ENCODE measurements around the gene CACYBP. TPM values are rescaled to one million over a fixed set of nuclear protein-coding genes. Genes with fewer than 3 reads are reported as not detected.

Gene CACYBP
- total and polyA plus RNA-seq, 2 donors from 2014 or later = 49.7 to 97.4 TPM

DNA sequence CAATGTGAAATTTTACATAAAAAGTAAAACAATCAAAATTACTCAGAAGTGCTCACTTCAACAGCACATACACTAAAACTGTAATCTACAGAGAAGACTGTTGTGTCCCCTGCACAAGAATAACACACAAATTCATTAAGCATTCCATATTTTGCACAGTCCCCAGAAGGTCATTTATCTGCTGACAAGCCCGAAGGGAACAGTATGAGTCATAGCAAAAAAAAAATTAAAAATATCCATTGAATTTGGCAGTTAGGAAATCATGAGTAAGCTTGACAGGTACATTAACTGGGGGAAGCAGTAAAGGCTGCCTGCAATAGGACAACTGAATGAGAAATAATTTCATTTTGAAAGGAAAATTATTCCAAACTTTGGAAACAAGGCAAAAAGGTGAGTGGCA, 3.3 kb upstream of the CACYBP start:
- no peaks in the 10 kb centered on the region for H3K9me3 ChIP-seq (ENCODE audit: control insufficient read depth in 2 of 3, insufficient read depth in 1 of 3, low read length in 3 of 3)
- no peak overlapping the region for H3K4me3 ChIP-seq (ENCODE audit: low read length in 3 of 3)
- H3K36me3 ChIP-seq (ENCODE audit: control insufficient read depth in 2 of 3, insufficient read depth in 3 of 3, low read length in 3 of 3) = no peaks in the 10 kb centered on the region
- peaks cover 0 to 3% (median 1%) of the 10 kb centered on the region in 3 donors for H3K4me1 ChIP-seq (ENCODE audit: control insufficient read depth in 2 of 3, insufficient read depth in 2 of 3, low read depth in 1 of 3, low read length in 3 of 3)
- no peak for FAIRE-seq
- intact Hi-C loops (cut with DNase I) = no loop called here
- no peak for DNase-seq
- no peaks in the 10 kb centered on the region for H3K27me3 ChIP-seq (ENCODE audit: control insufficient read depth, insufficient read depth, low read length)
- H3K27ac ChIP-seq (ENCODE audit: low read depth in 2 of 2, low read length in 2 of 2) = no peak overlapping the region
- H3K9ac ChIP-seq (ENCODE audit: low read length in 3 of 3) = no peak overlapping the region
- TF ChIP-seq CTCF (IDR thresholded peaks at IDR 0.05; ENCODE audit: borderline replicate concordance, extremely low read depth, insufficient read depth) = no peak

GRCh38 chr1:174997041-174997440, 2.7 kb upstream of the CACYBP start:
- Histone ChIP-seq H3K4me1 (ENCODE audit: control insufficient read depth in 2 of 3, insufficient read depth in 2 of 3, low read depth in 1 of 3, low read length in 3 of 3) (peaks cover 0 to 3% (median 3%) of the 10 kb centered on the region in 3 donors), H3K9me3 (ENCODE audit: control insufficient read depth in 2 of 3, insufficient read depth in 1 of 3, low read length in 3 of 3) (no peaks in the 10 kb centered on the region), H3K36me3 (ENCODE audit: control insufficient read depth in 2 of 3, insufficient read depth in 3 of 3, low read length in 3 of 3) (no peaks in the 10 kb centered on the region), H3K27ac (ENCODE audit: low read depth in 2 of 2, low read length in 2 of 2) (no peak overlapping the region), H3K4me3 (ENCODE audit: low read length in 3 of 3) (no peak overlapping the region), H3K9ac (ENCODE audit: low read length in 3 of 3) (no peak overlapping the region), H3K27me3 (ENCODE audit: control insufficient read depth, insufficient read depth, low read length) (no peaks in the 10 kb centered on the region)
- DNase-seq (no peak), FAIRE-seq (no peak)
- intact Hi-C loops (cut with DNase I) = no loop called here
- no peak for TF ChIP-seq CTCF (IDR thresholded peaks at IDR 0.05; ENCODE audit: borderline replicate concordance, extremely low read depth, insufficient read depth)

DNA sequence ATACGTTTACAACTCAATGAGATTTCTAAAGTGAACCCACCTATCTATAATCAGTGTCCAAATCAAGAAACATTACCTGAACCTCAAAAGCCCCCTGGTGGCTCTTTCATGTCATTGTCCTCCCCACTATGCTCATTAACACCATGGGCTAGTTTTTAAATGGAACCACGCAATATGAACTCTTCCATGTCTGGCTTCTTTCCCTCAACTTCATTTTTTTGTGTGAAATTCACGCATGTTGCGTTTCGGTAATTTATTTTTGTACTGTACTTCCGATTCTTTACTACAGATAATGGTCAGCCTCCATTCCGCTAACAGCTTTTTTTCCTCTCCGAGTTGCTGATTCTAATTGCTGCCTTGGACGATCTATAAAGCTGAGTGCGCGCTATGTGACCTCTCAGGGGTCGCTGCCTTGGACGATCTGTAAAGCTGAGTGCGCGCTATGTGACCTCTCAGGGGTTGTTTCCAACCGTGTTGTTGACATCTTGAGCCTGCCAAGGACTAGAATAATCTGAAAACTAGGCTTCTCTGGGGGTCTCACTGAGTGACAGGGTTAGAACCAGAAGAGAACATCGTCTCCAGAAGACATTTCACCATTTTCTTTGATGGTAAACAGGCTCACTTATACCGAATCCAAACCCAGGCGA, 1.1 kb upstream of the CACYBP start:
- H3K4me1 ChIP-seq (ENCODE audit: control insufficient read depth in 2 of 3, insufficient read depth in 2 of 3, low read depth in 1 of 3, low read length in 3 of 3) = peaks cover 0 to 3% (median 3%) of the 10 kb centered on the region in 3 donors
- peak; percentile 47 to 86 (median 71) for DNase-seq
- peak overlapping the region; percentile 28 to 100 (median 99) for H3K9ac ChIP-seq (ENCODE audit: low read length in 3 of 3)
- TF ChIP-seq CTCF (IDR thresholded peaks at IDR 0.05; ENCODE audit: borderline replicate concordance, extremely low read depth, insufficient read depth) = peak; percentile 64
- intact Hi-C loops (cut with DNase I) = no loop called here
- peak overlapping the region; percentile 80 to 100 (median 92) for H3K4me3 ChIP-seq (ENCODE audit: low read length in 3 of 3)
- no peaks in the 10 kb centered on the region for H3K9me3 ChIP-seq (ENCODE audit: control insufficient read depth in 2 of 3, insufficient read depth in 1 of 3, low read length in 3 of 3)
- H3K27me3 ChIP-seq (ENCODE audit: control insufficient read depth, insufficient read depth, low read length) = no peaks in the 10 kb centered on the region
- H3K27ac ChIP-seq (ENCODE audit: low read depth in 2 of 2, low read length in 2 of 2) = peak overlapping the region; percentile 98 to 99
- no peaks in the 10 kb centered on the region for H3K36me3 ChIP-seq (ENCODE audit: control insufficient read depth in 2 of 3, insufficient read depth in 3 of 3, low read length in 3 of 3)
- no peak for FAIRE-seq
